ENCODE data around the gene SRSF9. TPM values are rescaled to one million over a fixed set of nuclear protein-coding genes. Genes with fewer than 3 reads are reported as not detected.

Gene SRSF9
- total RNA-seq, 1 experiment from 2014 or later, result 302 TPM

- no peak overlapping the region for H4K5ac ChIP-seq (ENCODE audit: insufficient read length, low read depth, low read length)
- peaks cover 7% of the 10 kb centered on the region for H3K23me2 ChIP-seq (ENCODE audit: insufficient read length, low read depth, low read length, poor library complexity, severe bottlenecking)
- peak overlapping the region; percentile 92 to 94 for H3K4me3 Mint-ChIP-seq
- H3K4me1 ChIP-seq (ENCODE audit: insufficient read depth, low read length), result no peaks in the 10 kb centered on the region; the same call in 1 of the 2 replicates
- H3K36me3 Mint-ChIP-seq (ENCODE audit: insufficient read depth in 1 of 3, low read depth in 3 of 3), result peaks cover 13 to 27% (median 19%) of the 10 kb centered on the region in 3 experiments
- no peak overlapping the region for H3K27ac ChIP-seq (ENCODE audit: insufficient read length, low read depth, low read length)
- no peak overlapping the region for H4K91ac ChIP-seq (ENCODE audit: insufficient read length, low read depth, low read length)
- peak overlapping the region; percentile 0 for H3K9ac ChIP-seq (ENCODE audit: extremely low read depth, insufficient read length, low read length)
- H3K4ac ChIP-seq (ENCODE audit: low read depth, low read length), result no peak overlapping the region
- no peak overlapping the region; the same call in 1 of the 2 replicates for H3K14ac ChIP-seq (ENCODE audit: insufficient read depth, low read length)
- H3K79me1 ChIP-seq (ENCODE audit: insufficient read depth, low read depth, low read length, poor library complexity, severe bottlenecking), result peaks cover 3% of the 10 kb centered on the region
- no peak overlapping the region for H2BK120ac ChIP-seq (ENCODE audit: low read depth, low read length, poor library complexity, severe bottlenecking)
- no peak overlapping the region for H4K8ac ChIP-seq (replicated peaks; ENCODE audit: insufficient read length, low read depth, low read length)
- no peak overlapping the region for H2BK15ac ChIP-seq (ENCODE audit: low read depth, low read length)
- TF ChIP-seq CTCF (conservative IDR thresholded peaks at IDR 0.05), result no peak
- H2BK5ac ChIP-seq (ENCODE audit: insufficient read length, low read length), result no peak overlapping the region
- peak overlapping the region in 2 of 3 experiments; percentile 10 to 93; a peak in 2 of 7 replicates for H3K27ac Mint-ChIP-seq
- no peak for DNase-seq
- H3K23ac ChIP-seq (ENCODE audit: insufficient read length, low read depth, low read length), result no peak overlapping the region
- no peak overlapping the region for H2BK20ac ChIP-seq (ENCODE audit: low read depth, low read length, poor library complexity, severe bottlenecking)
- H2BK12ac ChIP-seq (ENCODE audit: insufficient read length, low read depth, low read length), result no peak overlapping the region
- no peak overlapping the region for H2AFZ ChIP-seq (ENCODE audit: low read length)
- no peak overlapping the region for H3K56ac ChIP-seq (ENCODE audit: insufficient read length, low read depth, low read length)
- no peaks in the 10 kb centered on the region for H3K9me3 Mint-ChIP-seq
- H3T11ph ChIP-seq (ENCODE audit: low read length), result no peak overlapping the region
- H4K20me1 ChIP-seq (ENCODE audit: control insufficient read depth, insufficient read depth, insufficient read length), result no peaks in the 10 kb centered on the region
- peaks cover 11% of the 10 kb centered on the region; the same call in 1 of the 2 replicates for H3K79me2 ChIP-seq (ENCODE audit: insufficient read depth, low read length)
- no CpG with 5 or more reads among the region's 26 CpGs for WGBS (ENCODE audit: extremely low coverage, insufficient read length, low lambda C conversion rate)
- H3K9me3 ChIP-seq (ENCODE audit: control insufficient read depth, low read depth, low read length), result no peaks in the 10 kb centered on the region
- peaks cover 27 to 34% of the 10 kb centered on the region in 2 experiments for H3K4me1 Mint-ChIP-seq
- H3K27me3 ChIP-seq (ENCODE audit: insufficient read depth, low read length), result no peaks in the 10 kb centered on the region
- no peak overlapping the region for H2AK5ac ChIP-seq (ENCODE audit: insufficient read length, low read length)
- H3K18ac ChIP-seq (ENCODE audit: insufficient read length, low read depth, low read length), result peak overlapping the region; percentile 38
- H3K4me2 ChIP-seq (ENCODE audit: insufficient read depth, insufficient read length, low read length), result peak overlapping the region; percentile 59
- H3K27me3 Mint-ChIP-seq (ENCODE audit: low read depth), result no peaks in the 10 kb centered on the region
Measured at GRCh38 chr12:120470150-120470784, 719 bp upstream of the SRSF9 start.

Data from H9 (cell line).